Endothelial cell of umbilical vein (primary cell): Measurements from ENCODE around the gene RET. TPM values are rescaled to one million over a fixed set of nuclear protein-coding genes. Genes with fewer than 3 reads are reported as not detected.
"Not testable (repeated sequence)": the region's sequence is repeated elsewhere in the genome, so short reads cannot be mapped to it uniquely, and the experiment has no call there.

Source experiments
- BruUV-seq: library from RNA; stranded (reverse); fragments of 400-500 nt; replicated peaks from 2 replicates; lab custom pipeline; 2021; lab: Mats Ljungman, UMichigan
- CTCF ChIA-PET: fragments of 300-600, 350-600 bp; sonication (Branson Sonifier 250); formaldehyde crosslinking; loops from one replicate; lab custom pipeline; 2021; ENCODE audit warnings: antibody characterized with exemption, inconsistent platforms; lab: Charles Lee
- POLR2A ChIA-PET: fragments of 300-600, 350-600 bp; sonication (Branson Sonifier 250); formaldehyde crosslinking; loops from one replicate; lab custom pipeline; 2021; ENCODE audit warnings: antibody characterized with exemption, inconsistent platforms; lab: Charles Lee
- DNase-seq: peaks from one replicate; pipeline ENCODE4 v3.0.0-alpha.2; 2011; ENCODE audit warnings: low read depth, low spot score
- FAIRE-seq: peaks from 2 replicates; lab custom pipeline; 2011; peaks lifted over from hg19 to GRCh38; lab: Jason Lieb, UNC
- H2AFZ ChIP-seq: 2 replicates; pipeline ENCODE4 v1.6.0; 2012; ENCODE audit warnings: low read depth, low read length, control low read depth, inconsistent platforms
- H3K27ac ChIP-seq: 2 replicates; pipeline ENCODE4 v1.5.1; 2011; ENCODE audit warnings: low read depth, mild to moderate bottlenecking, control low read depth, low read length, moderate library complexity; ENCODE audit not compliant: insufficient read depth
- H3K27me3 ChIP-seq, 2 experiments: 2 replicates each; pipeline versions ENCODE4 v1.6.0 to v1.6.1; 2011; ENCODE audit warnings: low read length in 2 of 2, mixed read lengths in 1 of 2; ENCODE audit not compliant: control insufficient read depth in 2 of 2, insufficient read depth in 2 of 2
- H3K36me3 ChIP-seq, 2 experiments: 2 replicates in 1 of 2; 3 replicates in 1 of 2; pipeline ENCODE4 v1.5.1; 2011; ENCODE audit warnings: low read length in 2 of 2, mild to moderate bottlenecking in 1 of 2, moderate library complexity in 1 of 2; ENCODE audit not compliant: control insufficient read depth in 2 of 2, insufficient read depth in 2 of 2; ENCODE audit errors: extremely low read depth in 1 of 2
- H3K4me1 ChIP-seq: 3 replicates; pipeline ENCODE4 v1.5.1; 2011; ENCODE audit warnings: mild to moderate bottlenecking, low read length; ENCODE audit not compliant: control insufficient read depth, insufficient read depth; ENCODE audit errors: extremely low read depth
- H3K4me2 ChIP-seq: 2 replicates; pipeline ENCODE4 v1.6.1; 2011; ENCODE audit warnings: low read length, control low read depth, mixed read lengths; ENCODE audit not compliant: insufficient read depth
- H3K4me3 ChIP-seq, 3 experiments: fragments of 200-600 bp in 1 of 3; sonication (generic), shearing (Covaris generic) in 1 of 3; replicated peaks in 1 of 3; 2 replicates each; pipeline ENCODE4 v1.5.1; 2011 to 2016; ENCODE audit warnings: control low read depth in 3 of 3, low read length in 3 of 3, mild to moderate bottlenecking in 2 of 3, inconsistent platforms in 1 of 3, low read depth in 1 of 3, moderate library complexity in 1 of 3; ENCODE audit not compliant: insufficient read depth in 1 of 3
- H3K79me2 ChIP-seq: 2 replicates; pipeline ENCODE4 v1.6.0; 2012; ENCODE audit warnings: low read length, inconsistent platforms; ENCODE audit not compliant: control insufficient read depth, insufficient read depth
- H3K9ac ChIP-seq: replicated peaks from 2 replicates; pipeline ENCODE3; 2011; ENCODE audit warnings: low read length, control low read depth; ENCODE audit not compliant: insufficient read depth; ENCODE audit errors: extremely low read depth
- H3K9me1 ChIP-seq: replicated peaks from 3 replicates; pipeline ENCODE4 v1.6.0; 2011; ENCODE audit warnings: mild to moderate bottlenecking, low read length; ENCODE audit not compliant: control insufficient read depth, insufficient read depth; ENCODE audit errors: extremely low read depth
- H3K9me3 ChIP-seq: replicated peaks from 2 replicates; pipeline ENCODE4 v1.5.1; 2012; ENCODE audit warnings: low read length, inconsistent platforms; ENCODE audit not compliant: control insufficient read depth, insufficient read depth
- H4K20me1 ChIP-seq: replicated peaks from 2 replicates; pipeline ENCODE3; 2011; ENCODE audit warnings: mild to moderate bottlenecking, low read length; ENCODE audit not compliant: control insufficient read depth, insufficient read depth; ENCODE audit errors: extremely low read depth
- CTCF ChIP-seq, 2 donors: IDR thresholded peaks; 1 replicate in 1 of 2; 2 replicates in 1 of 2; pipeline ENCODE4 v1.5.1; 2011; ENCODE audit warnings: low read length in 2 of 2, mild to moderate bottlenecking in 2 of 2, moderate library complexity in 2 of 2, control low read depth in 1 of 2, inconsistent platforms in 1 of 2, low read depth in 1 of 2; ENCODE audit not compliant: insufficient read depth in 1 of 2; ENCODE audit errors: extremely low read depth in 1 of 2
- EZH2 ChIP-seq: IDR thresholded peaks from 2 replicates; pipeline ENCODE4 v1.6.1; 2012; ENCODE audit warnings: borderline replicate concordance, low read depth, mild to moderate bottlenecking, moderate library complexity, low read length, inconsistent platforms; ENCODE audit not compliant: severe bottlenecking
- MAX ChIP-seq: IDR thresholded peaks from 2 replicates; pipeline ENCODE4 v1.6.1; 2011; ENCODE audit not compliant: insufficient read depth, insufficient read length
- dilution Hi-C: fragments of 300-500 bp; cut with MboI; formaldehyde crosslinking; loops from one replicate; pipeline ENCODE4 v1.15.0; 2019; ENCODE audit warnings: low sequenced_read_pairs; ENCODE audit not compliant: extremely low pct_ligation_motif_present
- intact Hi-C: fragments of 100-400 bp; cut with micrococcal nuclease; formaldehyde crosslinking; loops from one replicate; pipeline ENCODE4 v1.10.0; 2022
- polyA plus RNA-seq, 4 experiments: library from polyadenylated mRNA; depleted of rRNA in 3 of 4; stranded (reverse) in 3 of 4; unstranded in 1 of 4; fragments of >200 nt; gene quantifications; 2 replicates each; pipeline versions ENCODE4 v1.2.1 to v1.2.3, GENCODE V29; 2011 to 2012; ENCODE audit warnings: missing spikeins in 1 of 4
- total RNA-seq: library from RNA; stranded (reverse); gene quantifications from 2 replicates; pipeline ENCODE4 v1.2.3, GENCODE V29; 2021

The RET gene
- total and polyA plus RNA-seq, 2 donors (not counting 3 experiments of a cell fraction or from before 2014, with no cell fraction given), result 0.04 to 0.22 TPM

- CTCF ChIA-PET, result interaction anchor here (0.7 to 1.8 kb wide), 2 partner anchors 20 to 61 kb away, joined by 4 to 6 read pairs; no protein-coding TSS in a partner anchor
- Histone ChIP-seq H3K9me1 (no peaks in the 10 kb centered on the region), H3K4me3 (no peak overlapping the region), H3K36me3 (peaks cover 0 to 3% of the 10 kb centered on the region in 2 experiments), H3K4me1 (peaks cover 24% of the 10 kb centered on the region), H3K27me3 (no peaks in the 10 kb centered on the region), H3K9me3 (no peaks in the 10 kb centered on the region), H3K79me2 (peaks cover 72% of the 10 kb centered on the region), H3K9ac (no peak overlapping the region), H2AFZ (no peak overlapping the region), H3K4me2 (no peak overlapping the region), H3K27ac (no peak overlapping the region), H4K20me1 (peaks cover 3% of the 10 kb centered on the region)
- intact Hi-C loops, result no loop called here
- no peak for TF ChIP-seq MAX
- DNase-seq (no peak), FAIRE-seq (no peak)
- dilution Hi-C loops, result no loop called here
- POLR2A ChIA-PET, result no interaction called here
- no TSS peak for BruUV-seq
These were observed 64.6 kb downstream of the RET start for GRCh38 chr10:43141421-43141820.

GRCh38 chr10:43145311-43145710, 68.4 kb downstream of the RET start:
- no peaks in the 10 kb centered on the region for H3K9me3 ChIP-seq
- DNase-seq (no peak), FAIRE-seq (no peak)
- POLR2A ChIA-PET, result no interaction called here
- H2AFZ ChIP-seq, result no peak overlapping the region
- no peaks in the 10 kb centered on the region for H3K9me1 ChIP-seq
- peaks cover 13% of the 10 kb centered on the region for H4K20me1 ChIP-seq
- H3K4me3 ChIP-seq, result no peak overlapping the region
- peaks cover 93% of the 10 kb centered on the region for H3K79me2 ChIP-seq
- H3K9ac ChIP-seq, result no peak overlapping the region
- no peak overlapping the region for H3K27ac ChIP-seq
- no peak for TF ChIP-seq EZH2
- TF ChIP-seq MAX, result no peak
- TF ChIP-seq CTCF (IDR thresholded peaks at IDR 0.05; ENCODE audit: extremely low read depth in 1 of 2, insufficient read depth in 1 of 2, low read depth in 1 of 2, low read length in 2 of 2), result no peak
- no peaks in the 10 kb centered on the region for H3K27me3 ChIP-seq
- no TSS peak for BruUV-seq
- peaks cover 0 to 3% of the 10 kb centered on the region in 2 experiments for H3K36me3 ChIP-seq
- no peak overlapping the region for H3K4me2 ChIP-seq
- intact Hi-C loops, result no loop called here
- peaks cover 8% of the 10 kb centered on the region for H3K4me1 ChIP-seq
- dilution Hi-C loops, result no loop called here
- CTCF ChIA-PET, result no interaction called here

GRCh38 chr10:43145936-43146335, 69.1 kb downstream of the RET start:
- H3K4me3 ChIP-seq, H3K4me2 ChIP-seq, H3K4me1 ChIP-seq, dilution Hi-C loops, BruUV-seq, CTCF ChIA-PET, H3K27me3 ChIP-seq, FAIRE-seq, H3K9me3 ChIP-seq, H3K9me1 ChIP-seq, H3K27ac ChIP-seq, intact Hi-C loops, H2AFZ ChIP-seq, H3K9ac ChIP-seq, POLR2A ChIA-PET, H3K36me3 ChIP-seq, DNase-seq: not testable (repeated sequence)
- H4K20me1 ChIP-seq, result peaks cover 14% of the 10 kb centered on the region
- peaks cover 95% of the 10 kb centered on the region for H3K79me2 ChIP-seq
